GM12878 (cell line): ENCODE measurements around the gene PCSK5. TPM values are rescaled to one million over a fixed set of nuclear protein-coding genes. Genes with fewer than 3 reads are reported as not detected.

Experiments
- ATAC-seq: fragments of 200-7000 bp; cut with Tn5 transposase; 3 replicates; pipeline ENCODE4 v1.9.1; 2020; ENCODE audit warnings: mild to moderate bottlenecking, moderate library complexity
- BruUV-seq: library from RNA; stranded (reverse); fragments of 400-500 nt; replicated peaks from 2 replicates; lab custom pipeline; 2021; lab: Mats Ljungman, UMichigan
- CTCF ChIA-PET: fragments of 300-600 bp; sonication (Branson Sonifier 250); formaldehyde crosslinking; extraction: SDS; loops from one replicate; lab custom pipeline; 2021; ENCODE audit warnings: inconsistent platforms; lab: Yijun Ruan, JAX
- POLR2A ChIA-PET: fragments of 350-600 bp; formaldehyde crosslinking; extraction: SDS; loops from one replicate; lab custom pipeline; 2021; ENCODE audit warnings: inconsistent platforms; lab: Charles Lee
- RAD21 ChIA-PET: fragments of 300-600 bp; sonication (Branson Sonifier 250); formaldehyde crosslinking; loops from one replicate; lab custom pipeline; 2023; ENCODE audit warnings: antibody characterized with exemption; ENCODE audit not compliant: unreplicated experiment; lab: Charles Lee
- SMC1A ChIA-PET: fragments of 300-600 bp; sonication (Branson Sonifier 250); formaldehyde crosslinking; loops from one replicate; lab custom pipeline; 2023; ENCODE audit not compliant: unreplicated experiment, uncharacterized antibody; lab: Charles Lee
- DNase-seq: peaks from one replicate; pipeline ENCODE4 v3.0.0-alpha.2; 2011; ENCODE audit warnings: low read depth, low spot score
- FAIRE-seq: peaks from 3 replicates; lab custom pipeline; 2011; peaks lifted over from hg19 to GRCh38; lab: Jason Lieb, UNC
- H2AFZ ChIP-seq: 2 replicates; pipeline ENCODE4 v1.6.0; 2011; ENCODE audit warnings: low read depth, low read length, control low read depth; ENCODE audit not compliant: control insufficient read depth
- H3K27ac ChIP-seq: 2 replicates; pipeline ENCODE4 v1.5.1; 2011; ENCODE audit warnings: control low read depth; ENCODE audit not compliant: control insufficient read depth, insufficient read depth
- H3K27me3 ChIP-seq, 2 experiments: replicated peaks in 1 of 2; 2 replicates each; pipeline versions ENCODE4 v1.6.0 to v1.6.1; 2011; ENCODE audit warnings: low read length in 1 of 2; ENCODE audit not compliant: control insufficient read depth in 2 of 2, insufficient read depth in 2 of 2
- H3K36me3 ChIP-seq, 2 experiments: 2 replicates each; pipeline ENCODE4 v1.5.1; 2011; ENCODE audit warnings: low read length in 1 of 2; ENCODE audit not compliant: control insufficient read depth in 2 of 2, insufficient read depth in 2 of 2
- H3K4me1 ChIP-seq: 2 replicates; pipeline ENCODE4 v1.6.1; 2011; ENCODE audit warnings: mild to moderate bottlenecking, low read length, moderate library complexity, mixed read lengths; ENCODE audit not compliant: control insufficient read depth, insufficient read depth
- H3K4me2 ChIP-seq: 2 replicates; pipeline ENCODE4 v1.6.0; 2011; ENCODE audit warnings: control low read depth; ENCODE audit not compliant: control insufficient read depth, insufficient read depth
- H3K4me3 ChIP-seq: fragments of 200-600 bp; sonication (generic); 2 replicates; pipeline ENCODE4 v1.5.1; 2016
- H3K79me2 ChIP-seq: 2 replicates; pipeline ENCODE4 v1.6.0; 2011; ENCODE audit warnings: low read length; ENCODE audit not compliant: control insufficient read depth, insufficient read depth
- H3K9ac ChIP-seq: 2 replicates; pipeline ENCODE4 v1.8.0; 2011; ENCODE audit warnings: low read length, control low read depth, mixed read lengths; ENCODE audit not compliant: control insufficient read depth, insufficient read depth
- H3K9me3 ChIP-seq: replicated peaks from 3 replicates; pipeline ENCODE4 v1.5.1; 2011; ENCODE audit warnings: mild to moderate bottlenecking, low read length; ENCODE audit not compliant: control insufficient read depth, insufficient read depth
- H4K20me1 ChIP-seq: 2 replicates; pipeline ENCODE4 v1.6.0; 2011; ENCODE audit not compliant: control insufficient read depth, insufficient read depth
- FOXM1 ChIP-seq: IDR thresholded peaks from 2 replicates; pipeline ENCODE4 v1.6.1; 2012; ENCODE audit warnings: low read depth, mild to moderate bottlenecking, inconsistent platforms, low read length, moderate library complexity
- JUND ChIP-seq: IDR thresholded peaks from 2 replicates; pipeline ENCODE4 v1.6.1; 2012; ENCODE audit warnings: low read depth, mild to moderate bottlenecking, low read length, improper control_type of control experiment, moderate library complexity
- LARP7 ChIP-seq: fragments of 450-650 bp; IDR thresholded peaks from 2 replicates; pipeline ENCODE4 v1.6.1; 2017; ENCODE audit warnings: mild to moderate bottlenecking
- MTA3 ChIP-seq: IDR thresholded peaks from 2 replicates; pipeline ENCODE4 v1.6.1; 2012; ENCODE audit warnings: low read length, inconsistent platforms, borderline replicate concordance
- POLR2A ChIP-seq: IDR thresholded peaks from 2 replicates; pipeline ENCODE4 v1.6.1; 2011; ENCODE audit warnings: low read depth, mild to moderate bottlenecking, low read length
- TCF3 ChIP-seq: IDR thresholded peaks from 2 replicates; pipeline ENCODE4 v1.6.1; 2012; ENCODE audit warnings: low read depth, mild to moderate bottlenecking, low read length, borderline replicate concordance; ENCODE audit not compliant: insufficient read depth
- YBX1 ChIP-seq: fragments of 450-650 bp; IDR thresholded peaks from 2 replicates; pipeline ENCODE4 v1.6.1; 2016; ENCODE audit warnings: antibody characterized with exemption
- ZBTB11 ChIP-seq: fragments of 450-650 bp; formaldehyde crosslinking; IDR thresholded peaks from 2 replicates; pipeline ENCODE4 v1.5.0; 2022; ENCODE audit warnings: mild to moderate bottlenecking, missing genetic modification characterization
- ZNF207 ChIP-seq: fragments of 450-650 bp; IDR thresholded peaks from 2 replicates; pipeline ENCODE4 v1.6.1; 2014; ENCODE audit warnings: antibody characterized with exemption, mild to moderate bottlenecking, borderline replicate concordance
- ZNF687 ChIP-seq: fragments of 450-650 bp; IDR thresholded peaks from 2 replicates; pipeline ENCODE4 v1.6.1; 2017; ENCODE audit warnings: mild to moderate bottlenecking, moderate library complexity
- whole genome bisulfite sequencing: methylation state at CpG from one replicate; pipeline ENCODE4 v1.1.6; 2016; ENCODE audit warnings: low lambda C conversion rate; ENCODE audit not compliant: insufficient replicate concordance, insufficient coverage; ENCODE audit errors: missing lambda C conversion rate; 5-methylcytosine and 5-hydroxymethylcytosine counted together
- in situ Hi-C: fragments of 300-500 bp; cut with MboI; formaldehyde crosslinking; loops from 9 replicates; pipeline ENCODE4 v1.14.3; 2018; ENCODE audit warnings: mixed read lengths
- intact Hi-C: fragments of 100-400 bp; cut with micrococcal nuclease; formaldehyde crosslinking; loops from one replicate; pipeline ENCODE4 v1.14.2; 2022; ENCODE audit not compliant: unreplicated experiment
- polyA plus RNA-seq, 11 experiments: library from polyadenylated mRNA; depleted of rRNA in 4 of 11; unstranded in 6 of 11; stranded (reverse) in 5 of 11; fragments of >200 nt; fragmentation: Nextera tagmentation in 4 of 11; fragmentation: Illumina TruSeq in 1 of 11; extraction: Ambion mirVana in 4 of 11; extraction: Trizol in 1 of 11; gene quantifications; 1 replicate in 1 of 11; 2 replicates in 10 of 11; pipeline versions ENCODE4 v1.2.1 to v1.2.3, GENCODE V29; 2011 to 2016; ENCODE audit warnings: inconsistent platforms in 2 of 11, missing spikeins in 2 of 11, low read depth in 1 of 11
- total RNA-seq, 4 experiments: library from RNA; depleted of rRNA in 3 of 4; stranded (reverse); fragments of >200 nt in 3 of 4; fragmentation: Illumina TruSeq in 1 of 4; extraction: Trizol in 1 of 4; gene quantifications; 2 replicates each; pipeline versions ENCODE4 v1.2.1 to v1.2.3, GENCODE V29; 2013 to 2021
- TF ChIP-seq, protein P1 (sequence below): fragments of 450-650 bp; IDR thresholded peaks from 2 replicates; pipeline ENCODE4 v1.6.1; 2017; ENCODE audit warnings: antibody characterized with exemption, mild to moderate bottlenecking, moderate library complexity

Gene PCSK5
- total and polyA plus RNA-seq, 10 of the 15 experiments (the other 5 are each of a cell fraction or from before 2014, with no cell fraction given): 0.01 to 0.13 (median 0.04) TPM; not detected in 3

- TF ChIP-seq, protein P1, sequence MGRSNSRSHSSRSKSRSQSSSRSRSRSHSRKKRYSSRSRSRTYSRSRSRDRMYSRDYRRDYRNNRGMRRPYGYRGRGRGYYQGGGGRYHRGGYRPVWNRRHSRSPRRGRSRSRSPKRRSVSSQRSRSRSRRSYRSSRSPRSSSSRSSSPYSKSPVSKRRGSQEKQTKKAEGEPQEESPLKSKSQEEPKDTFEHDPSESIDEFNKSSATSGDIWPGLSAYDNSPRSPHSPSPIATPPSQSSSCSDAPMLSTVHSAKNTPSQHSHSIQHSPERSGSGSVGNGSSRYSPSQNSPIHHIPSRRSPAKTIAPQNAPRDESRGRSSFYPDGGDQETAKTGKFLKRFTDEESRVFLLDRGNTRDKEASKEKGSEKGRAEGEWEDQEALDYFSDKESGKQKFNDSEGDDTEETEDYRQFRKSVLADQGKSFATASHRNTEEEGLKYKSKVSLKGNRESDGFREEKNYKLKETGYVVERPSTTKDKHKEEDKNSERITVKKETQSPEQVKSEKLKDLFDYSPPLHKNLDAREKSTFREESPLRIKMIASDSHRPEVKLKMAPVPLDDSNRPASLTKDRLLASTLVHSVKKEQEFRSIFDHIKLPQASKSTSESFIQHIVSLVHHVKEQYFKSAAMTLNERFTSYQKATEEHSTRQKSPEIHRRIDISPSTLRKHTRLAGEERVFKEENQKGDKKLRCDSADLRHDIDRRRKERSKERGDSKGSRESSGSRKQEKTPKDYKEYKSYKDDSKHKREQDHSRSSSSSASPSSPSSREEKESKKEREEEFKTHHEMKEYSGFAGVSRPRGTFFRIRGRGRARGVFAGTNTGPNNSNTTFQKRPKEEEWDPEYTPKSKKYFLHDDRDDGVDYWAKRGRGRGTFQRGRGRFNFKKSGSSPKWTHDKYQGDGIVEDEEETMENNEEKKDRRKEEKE: no peak
- no peak for TF ChIP-seq ZNF207
- no peak for TF ChIP-seq MTA3
- TF ChIP-seq POLR2A: no peak
- no peak for TF ChIP-seq ZBTB11 (CRISPR knock-in tag)
- no peak for TF ChIP-seq TCF3
Observed at GRCh38 chr9:75885652-75886051, 4.8 kb upstream of the PCSK5 start (continued).

GRCh38 chr9:75889577-75889976 lies 896 bp upstream of the PCSK5 start:
- WGBS: 7% methylated on average over 7 of the region's 7 CpGs
- Histone ChIP-seq H3K36me3 (no peaks in the 10 kb centered on the region), H3K9ac (no peak overlapping the region), H3K4me1 (no peaks in the 10 kb centered on the region), H3K4me3 (no peak overlapping the region), H3K4me2 (peak overlapping the region; percentile 68; the same call in 1 of the 2 replicates), H4K20me1 (no peaks in the 10 kb centered on the region), H3K79me2 (no peaks in the 10 kb centered on the region), H3K9me3 (no peaks in the 10 kb centered on the region), H3K27ac (no peak overlapping the region), H2AFZ (no peak overlapping the region), H3K27me3 (peaks cover 0 to 13% of the 10 kb centered on the region in 2 experiments)
- in situ Hi-C loops (no loop called here), intact Hi-C loops (no loop called here)
- FAIRE-seq: no peak
- no peak for ATAC-seq
- RAD21 ChIA-PET: no interaction called here
- POLR2A ChIA-PET: no interaction called here
- SMC1A ChIA-PET: interaction anchor here (1.3 to 1.4 kb wide), 2 partner anchors 8 to 25 kb away, joined by 3 read pairs; no protein-coding TSS in a partner anchor
- CTCF ChIA-PET: no interaction called here
- BruUV-seq: no TSS peak
- DNase-seq: no peak
- no peak for TF ChIP-seq YBX1
- no peak for TF ChIP-seq LARP7
- no peak for TF ChIP-seq JUND
- no peak for TF ChIP-seq FOXM1
- no peak for TF ChIP-seq ZNF687
